MM.1S (cell line): ENCODE data around the gene SCUBE1.

ENCODE experiments used
- DNase-seq: peaks from one replicate; pipeline ENCODE4 v3.0.0-alpha.2; 2015
- H2AFZ ChIP-seq: fragments of 300-600 bp; sonication (generic); 2 replicates; pipeline ENCODE4 v1.6.0; 2016; ENCODE audit warnings: antibody characterized with exemption, low read length
- H3F3A ChIP-seq: fragments of 300-600 bp; sonication (generic); 2 replicates; pipeline ENCODE4 v1.6.1; 2016; ENCODE audit warnings: mild to moderate bottlenecking, antibody characterized with exemption, low read length, moderate library complexity, mixed read lengths; ENCODE audit not compliant: insufficient read depth
- H3K27ac ChIP-seq: fragments of 300-600 bp; sonication (generic); 2 replicates; pipeline ENCODE4 v1.5.1; 2016; ENCODE audit warnings: mild to moderate bottlenecking, low read length
- H3K27me3 ChIP-seq: fragments of 300-600 bp; sonication (generic); replicated peaks from 2 replicates; pipeline ENCODE4 v1.6.0; 2016; ENCODE audit warnings: low read length; ENCODE audit not compliant: insufficient read depth
- H3K36me3 ChIP-seq: fragments of 300-600 bp; sonication (generic); replicated peaks from 2 replicates; pipeline ENCODE4 v1.6.1; 2016; ENCODE audit warnings: mild to moderate bottlenecking, low read length, mixed read lengths; ENCODE audit not compliant: insufficient read depth
- H3K4me1 ChIP-seq: fragments of 300-600 bp; sonication (generic); 2 replicates; pipeline ENCODE4 v1.6.1; 2016; ENCODE audit warnings: low read length, mixed read lengths
- H3K4me2 ChIP-seq: fragments of 300-600 bp; sonication (generic); 2 replicates; pipeline ENCODE4 v1.6.0; 2016; ENCODE audit warnings: low read depth, low read length
- H3K4me3 ChIP-seq: fragments of 300-600 bp; sonication (generic); 2 replicates; pipeline ENCODE4 v1.5.1; 2016; ENCODE audit warnings: low read length, mixed read lengths
- H3K79me2 ChIP-seq: fragments of 300-600 bp; sonication (generic); 2 replicates; pipeline ENCODE4 v1.6.1; 2016; ENCODE audit warnings: mixed run types, low read length, mixed read lengths
- H3K9ac ChIP-seq: fragments of 300-600 bp; sonication (generic); 2 replicates; pipeline ENCODE4 v1.6.1; 2016; ENCODE audit warnings: low read length, mixed read lengths
- H3K9me2 ChIP-seq: fragments of 300-600 bp; sonication (generic); replicated peaks from 2 replicates; pipeline ENCODE4 v1.6.1; 2016; ENCODE audit warnings: mild to moderate bottlenecking, low read length, mixed read lengths; ENCODE audit not compliant: insufficient read depth
- H3K9me3 ChIP-seq: fragments of 300-600 bp; sonication (generic); replicated peaks from 2 replicates; pipeline ENCODE4 v1.6.1; 2016; ENCODE audit warnings: mild to moderate bottlenecking, low read length, mixed read lengths; ENCODE audit not compliant: insufficient read depth
- H4K20me1 ChIP-seq: fragments of 300-600 bp; sonication (generic); 2 replicates; pipeline ENCODE4 v1.6.1; 2016; ENCODE audit warnings: mild to moderate bottlenecking, low read length, moderate library complexity, mixed read lengths; ENCODE audit not compliant: insufficient read depth
- CTCF ChIP-seq: fragments of 300-600 bp; sonication (generic); IDR thresholded peaks from 2 replicates; pipeline ENCODE4 v1.5.1; 2016; ENCODE audit warnings: antibody characterized with exemption, low read length, mixed read lengths
- EZH2 ChIP-seq: fragments of 300-600 bp; sonication (generic); optimal IDR thresholded peaks from 2 replicates; pipeline ENCODE3; 2017; ENCODE audit warnings: low read depth, mild to moderate bottlenecking, antibody characterized with exemption, low read length, mixed read lengths
- EZH2phosphoT487 ChIP-seq: fragments of 300-600 bp; sonication (generic); IDR thresholded peaks from 2 replicates; pipeline ENCODE4 v1.6.1; 2018; ENCODE audit warnings: antibody characterized with exemption, low read length

SCUBE1 gene

GRCh38 chr22:43186272-43187170, 156.7 kb downstream of the SCUBE1 start, which contains the start of gene TTLL12:
Gene TTLL12 (minus strand): TSS chr22:43187134. CDS start chr22:43187069, 65 bp downstream.
- peak; percentile 59 for DNase-seq
- Histone ChIP-seq H3K9me2 (no peaks in the 10 kb centered on the region), H3K27me3 (peaks cover 7% of the 10 kb centered on the region; the same call in 1 of the 2 replicates), H3K4me2 (peak within 1 kb of the TSS; percentile 91), H3K79me2 (peaks cover 40% of the 10 kb centered on the region), H3F3A (peaks cover 7% of the 10 kb centered on the region), H3K36me3 (no peaks in the 10 kb centered on the region), H3K9me3 (no peaks in the 10 kb centered on the region), H3K4me3 (peak within 1 kb of the TSS; percentile 80), H3K27ac (peak within 1 kb of the TSS; percentile 77), H3K9ac (peak within 1 kb of the TSS; percentile 84), H4K20me1 (no peaks in the 10 kb centered on the region), H3K4me1 (peaks cover 6% of the 10 kb centered on the region), H2AFZ (peak within 1 kb of the TSS; percentile 92)
- TF ChIP-seq EZH2 (no peak), EZH2phosphoT487 (no peak), CTCF (no peak)

GRCh38 chr22:43185860-43186261, 157.3 kb downstream of the SCUBE1 start:
- no peak overlapping the region for H2AFZ ChIP-seq
- H3K27me3 ChIP-seq, result peaks cover under 1% of the 10 kb centered on the region; the same call in 1 of the 2 replicates
- H3K9me2 ChIP-seq, result no peaks in the 10 kb centered on the region
- peak overlapping the region; percentile 84 for H3K9ac ChIP-seq
- peaks cover 40% of the 10 kb centered on the region for H3K79me2 ChIP-seq
- H3K4me2 ChIP-seq, result peak overlapping the region; percentile 91
- H3K36me3 ChIP-seq, result no peaks in the 10 kb centered on the region
- H3K9me3 ChIP-seq, result no peaks in the 10 kb centered on the region
- TF ChIP-seq EZH2phosphoT487 (no peak), EZH2 (no peak), CTCF (no peak)
- H4K20me1 ChIP-seq, result no peaks in the 10 kb centered on the region
- H3K27ac ChIP-seq, result peak overlapping the region; percentile 32; the same call in 1 of the 2 replicates
- H3F3A ChIP-seq, result peaks cover 7% of the 10 kb centered on the region
- peak; percentile 29 for DNase-seq
- H3K4me1 ChIP-seq, result peaks cover 6% of the 10 kb centered on the region
- H3K4me3 ChIP-seq, result peak overlapping the region; percentile 80

- no peaks in the 10 kb centered on the region for H3K27me3 ChIP-seq
- no peaks in the 10 kb centered on the region for H3K9me3 ChIP-seq
- H3K36me3 ChIP-seq, result peaks cover 9% of the 10 kb centered on the region
- no peak for TF ChIP-seq EZH2phosphoT487
- TF ChIP-seq EZH2, result no peak
- TF ChIP-seq CTCF, result no peak
- no peak overlapping the region for H3K27ac ChIP-seq
- H2AFZ ChIP-seq, result no peak overlapping the region
- H3K9me2 ChIP-seq, result no peaks in the 10 kb centered on the region
- H3K79me2 ChIP-seq, result peaks cover 42% of the 10 kb centered on the region
- no peak overlapping the region for H3K9ac ChIP-seq
- H3K4me2 ChIP-seq, result no peak overlapping the region
- H3K4me3 ChIP-seq, result no peak overlapping the region
- peaks cover 6% of the 10 kb centered on the region for H3K4me1 ChIP-seq
- no peak for DNase-seq
- peaks cover 7% of the 10 kb centered on the region for H3F3A ChIP-seq
- no peaks in the 10 kb centered on the region for H4K20me1 ChIP-seq
These were observed 159.5 kb downstream of the SCUBE1 start for GRCh38 chr22:43183496-43184277.
